Ascending aorta (tissue), 2 donors: ENCODE data around the gene NLGN1. TPM values are rescaled to one million over a fixed set of nuclear protein-coding genes. Genes with fewer than 3 reads are reported as not detected.

Source experiments
- DNase-seq, 2 donors: peaks; one replicate each; pipeline ENCODE4 v3.0.0-alpha.2; 2019; ENCODE audit warnings: low spot score in 2 of 2
- H3K27ac ChIP-seq, 2 donors: fragments of 200-600 bp; sonication (generic); one replicate each; pipeline ENCODE4 v1.5.1; 2016 to 2017; ENCODE audit warnings: mild to moderate bottlenecking in 1 of 2
- H3K27me3 ChIP-seq: fragments of 200-600 bp; sonication (generic); one replicate; pipeline ENCODE4 v1.5.1; 2017
- H3K36me3 ChIP-seq, 2 donors: fragments of 200-600 bp; sonication (generic); one replicate each; pipeline ENCODE4 v1.5.1; 2016
- H3K4me1 ChIP-seq, 2 donors: fragments of 200-600 bp; sonication (generic); one replicate each; pipeline ENCODE4 v1.5.1; 2016 to 2017; ENCODE audit warnings: mild to moderate bottlenecking in 1 of 2
- H3K4me3 ChIP-seq, 2 donors: fragments of 200-600 bp; sonication (generic); one replicate each; pipeline ENCODE4 v1.5.1; 2016 to 2017; ENCODE audit warnings: mild to moderate bottlenecking in 1 of 2
- H3K9me3 ChIP-seq, 2 donors: fragments of 200-600 bp; sonication (generic); one replicate each; pipeline ENCODE4 v1.5.1; 2016
- CTCF ChIP-seq, 3 experiments: fragments of 200-600 bp in 2 of 3; fragments of 450-650 bp in 1 of 3; sonication (generic) in 2 of 3; IDR thresholded peaks; one replicate each; pipeline ENCODE4 v1.5.1; 2016 to 2019; ENCODE audit warnings: antibody characterized with exemption in 3 of 3, mild to moderate bottlenecking in 1 of 3, moderate library complexity in 1 of 3
- intact Hi-C: fragments of 100-400 bp; cut with DNase I; formaldehyde crosslinking; loops from one replicate; pipeline ENCODE4 v1.15.1; 2023
- total RNA-seq: library from RNA; depleted of rRNA; stranded (reverse); fragments of >200 nt; gene quantifications from one replicate; pipeline ENCODE4 v1.1.0, GENCODE V29; 2016

The NLGN1 gene
- total RNA-seq, 1 donor from 2014 or later, result 5.2 TPM

- Histone ChIP-seq H3K36me3 (no peaks in the 10 kb centered on the region), H3K4me3 (no peak overlapping the region), H3K4me1 (no peaks in the 10 kb centered on the region), H3K9me3 (no peaks in the 10 kb centered on the region), H3K27me3 (no peaks in the 10 kb centered on the region), H3K27ac (no peak overlapping the region)
- TF ChIP-seq CTCF (IDR thresholded peaks at IDR 0.05), result no peak
- DNase-seq, result no peak
- intact Hi-C loops, result no loop called here
These were observed 441.1 kb downstream of the NLGN1 start for GRCh38 chr3:173838644-173839043.

- H3K36me3 ChIP-seq, result no peaks in the 10 kb centered on the region
- H3K27ac ChIP-seq, result no peak overlapping the region
- TF ChIP-seq CTCF (IDR thresholded peaks at IDR 0.05), result no peak
- H3K27me3 ChIP-seq, result no peaks in the 10 kb centered on the region
- H3K4me1 ChIP-seq, result no peaks in the 10 kb centered on the region
- DNase-seq, result no peak
- no peaks in the 10 kb centered on the region for H3K9me3 ChIP-seq
- no peak overlapping the region for H3K4me3 ChIP-seq
- intact Hi-C loops, result no loop called here
These were observed 442.3 kb downstream of the NLGN1 start for GRCh38 chr3:173839859-173840258.

- no peak for TF ChIP-seq CTCF (IDR thresholded peaks at IDR 0.05)
- H3K9me3 ChIP-seq, result no peaks in the 10 kb centered on the region
- no peaks in the 10 kb centered on the region for H3K36me3 ChIP-seq
- no peak overlapping the region for H3K27ac ChIP-seq
- no peak for DNase-seq
- H3K4me3 ChIP-seq, result no peak overlapping the region
- intact Hi-C loops, result no loop called here
- H3K27me3 ChIP-seq, result no peaks in the 10 kb centered on the region
- no peaks in the 10 kb centered on the region for H3K4me1 ChIP-seq
These were observed 443.8 kb downstream of the NLGN1 start for GRCh38 chr3:173841334-173841733.

- no peak for TF ChIP-seq CTCF (IDR thresholded peaks at IDR 0.05)
- Histone ChIP-seq H3K27me3 (no peaks in the 10 kb centered on the region), H3K4me1 (no peaks in the 10 kb centered on the region), H3K4me3 (no peak overlapping the region), H3K9me3 (no peaks in the 10 kb centered on the region), H3K36me3 (no peaks in the 10 kb centered on the region), H3K27ac (no peak overlapping the region)
- DNase-seq, result no peak
- intact Hi-C loops, result no loop called here
These were observed 445.5 kb downstream of the NLGN1 start for GRCh38 chr3:173843060-173843459.

- Histone ChIP-seq H3K4me1 (no peaks in the 10 kb centered on the region), H3K36me3 (no peaks in the 10 kb centered on the region), H3K4me3 (no peak overlapping the region), H3K27ac (no peak overlapping the region), H3K27me3 (no peaks in the 10 kb centered on the region), H3K9me3 (no peaks in the 10 kb centered on the region)
- intact Hi-C loops, result no loop called here
- TF ChIP-seq CTCF (IDR thresholded peaks at IDR 0.05), result no peak
- no peak for DNase-seq
These were observed 449.0 kb downstream of the NLGN1 start for GRCh38 chr3:173846584-173846983.

- Histone ChIP-seq H3K27ac (no peak overlapping the region), H3K36me3 (no peaks in the 10 kb centered on the region), H3K9me3 (no peaks in the 10 kb centered on the region), H3K4me1 (no peaks in the 10 kb centered on the region), H3K4me3 (no peak overlapping the region), H3K27me3 (no peaks in the 10 kb centered on the region)
- intact Hi-C loops, result no loop called here
- no peak for TF ChIP-seq CTCF (IDR thresholded peaks at IDR 0.05)
- no peak for DNase-seq
These were observed 451.9 kb downstream of the NLGN1 start for GRCh38 chr3:173849489-173849888.
